RWPE2 (cell line): ENCODE data around the gene PGLYRP3.

Experiments
- ATAC-seq: fragments of 200-7000 bp; cut with Tn5 transposase; 3 replicates; pipeline ENCODE4 v1.9.1; 2021; ENCODE audit warnings: low read depth
- DNase-seq: peaks from one replicate; pipeline ENCODE4 v3.0.0-alpha.2; 2020; ENCODE audit warnings: low spot score
- H3K27ac ChIP-seq: fragments of 450-650 bp; 2 replicates; pipeline ENCODE4 v1.5.1; 2017; ENCODE audit warnings: mild to moderate bottlenecking; ENCODE audit not compliant: poor library complexity, severe bottlenecking
- H3K27me3 ChIP-seq: fragments of 250-450 bp; sonication (Bioruptor Pico); 2 replicates; pipeline ENCODE4 v1.5.1; 2021; ENCODE audit warnings: mild to moderate bottlenecking, moderate library complexity; ENCODE audit not compliant: insufficient read depth, poor library complexity, severe bottlenecking
- H3K36me3 ChIP-seq: fragments of 250-450 bp; sonication (Bioruptor Pico); 2 replicates; pipeline ENCODE4 v1.5.1; 2020; ENCODE audit warnings: low read depth, mild to moderate bottlenecking, moderate library complexity
- H3K4me1 ChIP-seq: fragments of 250-450 bp; sonication (Bioruptor Pico); 2 replicates; pipeline ENCODE4 v1.5.1; 2021; ENCODE audit warnings: mild to moderate bottlenecking, moderate library complexity; ENCODE audit not compliant: insufficient read depth, poor library complexity, severe bottlenecking
- H3K4me3 ChIP-seq: fragments of 250-450 bp; sonication (Bioruptor Pico); 2 replicates; pipeline ENCODE4 v1.5.1; 2021; ENCODE audit warnings: mild to moderate bottlenecking, moderate library complexity; ENCODE audit not compliant: severe bottlenecking
- H3K9me3 ChIP-seq: fragments of 250-450 bp; sonication (Bioruptor Pico); 2 replicates; pipeline ENCODE4 v1.5.1; 2021; ENCODE audit warnings: mild to moderate bottlenecking, moderate library complexity; ENCODE audit not compliant: severe bottlenecking
- TF ChIP-seq, protein P1 (sequence below): fragments of 450-650 bp; IDR thresholded peaks from one replicate; pipeline ENCODE4 v1.5.1; 2017; ENCODE audit warnings: mild to moderate bottlenecking, moderate library complexity; ENCODE audit not compliant: poor library complexity, severe bottlenecking

PGLYRP3 gene

GRCh38 chr1:153352523-153352922, 39.8 kb upstream of the PGLYRP3 start:
- H3K36me3 ChIP-seq = no peaks in the 10 kb centered on the region
- ATAC-seq (peak; percentile 48; the same call in 2 of the 3 replicates), DNase-seq (no peak)
- no peaks in the 10 kb centered on the region for H3K9me3 ChIP-seq
- no peak overlapping the region for H3K27ac ChIP-seq
- peaks cover 11% of the 10 kb centered on the region for H3K4me1 ChIP-seq
- H3K4me3 ChIP-seq = no peak overlapping the region
- TF ChIP-seq, protein P1, sequence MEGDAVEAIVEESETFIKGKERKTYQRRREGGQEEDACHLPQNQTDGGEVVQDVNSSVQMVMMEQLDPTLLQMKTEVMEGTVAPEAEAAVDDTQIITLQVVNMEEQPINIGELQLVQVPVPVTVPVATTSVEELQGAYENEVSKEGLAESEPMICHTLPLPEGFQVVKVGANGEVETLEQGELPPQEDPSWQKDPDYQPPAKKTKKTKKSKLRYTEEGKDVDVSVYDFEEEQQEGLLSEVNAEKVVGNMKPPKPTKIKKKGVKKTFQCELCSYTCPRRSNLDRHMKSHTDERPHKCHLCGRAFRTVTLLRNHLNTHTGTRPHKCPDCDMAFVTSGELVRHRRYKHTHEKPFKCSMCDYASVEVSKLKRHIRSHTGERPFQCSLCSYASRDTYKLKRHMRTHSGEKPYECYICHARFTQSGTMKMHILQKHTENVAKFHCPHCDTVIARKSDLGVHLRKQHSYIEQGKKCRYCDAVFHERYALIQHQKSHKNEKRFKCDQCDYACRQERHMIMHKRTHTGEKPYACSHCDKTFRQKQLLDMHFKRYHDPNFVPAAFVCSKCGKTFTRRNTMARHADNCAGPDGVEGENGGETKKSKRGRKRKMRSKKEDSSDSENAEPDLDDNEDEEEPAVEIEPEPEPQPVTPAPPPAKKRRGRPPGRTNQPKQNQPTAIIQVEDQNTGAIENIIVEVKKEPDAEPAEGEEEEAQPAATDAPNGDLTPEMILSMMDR = peak; percentile 92
- no peaks in the 10 kb centered on the region for H3K27me3 ChIP-seq

- TF ChIP-seq, protein P1 = no peak
These were observed 37.7 kb upstream of the PGLYRP3 start for GRCh38 chr1:153350321-153350957.

GRCh38 chr1:153349363-153350320, 36.9 kb upstream of the PGLYRP3 start:
- no peak for ATAC-seq
- Histone ChIP-seq H3K36me3 (no peaks in the 10 kb centered on the region), H3K27ac (no peak overlapping the region), H3K4me3 (no peak overlapping the region), H3K9me3 (no peaks in the 10 kb centered on the region), H3K4me1 (peaks cover 3% of the 10 kb centered on the region), H3K27me3 (no peaks in the 10 kb centered on the region)
- no peak for DNase-seq
- TF ChIP-seq, protein P1 = no peak

More at GRCh38 chr1:153350321-153350957, 37.7 kb upstream of the PGLYRP3 start:
- Histone ChIP-seq H3K4me3 (no peak overlapping the region), H3K9me3 (no peaks in the 10 kb centered on the region), H3K36me3 (no peaks in the 10 kb centered on the region), H3K27me3 (no peaks in the 10 kb centered on the region), H3K27ac (no peak overlapping the region), H3K4me1 (peaks cover 3% of the 10 kb centered on the region)
- ATAC-seq (no peak), DNase-seq (no peak)

- Histone ChIP-seq H3K27ac (no peak within 1 kb of the TSS), H3K36me3 (no peaks in the 10 kb centered on the region), H3K4me1 (peaks cover 3% of the 10 kb centered on the region), H3K4me3 (no peak within 1 kb of the TSS), H3K9me3 (no peaks in the 10 kb centered on the region), H3K27me3 (no peaks in the 10 kb centered on the region)
- DNase-seq (no peak), ATAC-seq (peak; percentile 81)
- TF ChIP-seq, protein P1 = no peak
These were observed 36.0 kb upstream of the PGLYRP3 start, which contains the start of gene PGLYRP4 for GRCh38 chr1:153348511-153349362. Gene PGLYRP4 (minus strand): TSS chr1:153348841. CDS start chr1:153347932, 909 bp downstream.
